Esophagus squamous epithelium (tissue), 5 donors: ENCODE data around the gene PDF. TPM values are rescaled to one million over a fixed set of nuclear protein-coding genes. Genes with fewer than 3 reads are reported as not detected.

Experiments
- DNase-seq: peaks from one replicate; lab custom pipeline; 2025; lab: John Stamatoyannopoulos, UW
- H3K27ac ChIP-seq, 4 donors: fragments of 200-600 bp; sonication (generic); one replicate each; pipeline ENCODE4 v1.5.1; 2016 to 2019; ENCODE audit warnings: mild to moderate bottlenecking in 1 of 4
- H3K27me3 ChIP-seq, 4 donors: fragments of 200-600 bp; sonication (generic); 1 replicate in 3 of 4; 2 replicates in 1 of 4; pipeline versions ENCODE4 v1.5.1 to v1.6.0; 2017 to 2021; ENCODE audit warnings: antibody characterized with exemption in 1 of 4
- H3K36me3 ChIP-seq, 3 donors: fragments of 200-600 bp; sonication (generic); one replicate each; pipeline ENCODE4 v1.5.1; 2016 to 2019
- H3K4me1 ChIP-seq, 3 donors: fragments of 200-600 bp; sonication (generic); one replicate each; pipeline ENCODE4 v1.5.1; 2017 to 2019
- H3K4me3 ChIP-seq, 4 donors: fragments of 200-600 bp; sonication (generic); 1 replicate in 3 of 4; 2 replicates in 1 of 4; pipeline ENCODE4 v1.5.1; 2016 to 2019; ENCODE audit warnings: mild to moderate bottlenecking in 2 of 4, moderate library complexity in 1 of 4
- H3K9me3 ChIP-seq, 3 donors: fragments of 200-600 bp; sonication (generic); one replicate each; pipeline ENCODE4 v1.5.1; 2016 to 2019
- CTCF ChIP-seq, 6 experiments: fragments of 450-650 bp in 4 of 6; fragments of 200-600 bp in 2 of 6; sonication (generic) in 2 of 6; IDR thresholded peaks; one replicate each; pipeline ENCODE4 v1.5.1; 2016 to 2019; ENCODE audit warnings: antibody characterized with exemption in 6 of 6, mild to moderate bottlenecking in 4 of 6, moderate library complexity in 4 of 6
- POLR2A ChIP-seq, 4 donors: fragments of 450-650 bp; IDR thresholded peaks; one replicate each; pipeline ENCODE4 v1.6.1; 2017; ENCODE audit warnings: antibody characterized with exemption in 4 of 4, mild to moderate bottlenecking in 4 of 4, moderate library complexity in 3 of 4
- WGBS, 2 donors: methylation state at CpG; one replicate each; pipeline ENCODE4 v1.1.5; 2018; 5-methylcytosine and 5-hydroxymethylcytosine counted together
- intact Hi-C: fragments of 100-400 bp; cut with DNase I; formaldehyde crosslinking; loops from one replicate; pipeline ENCODE4 v1.15.0; 2022
- total RNA-seq, 4 donors: library from RNA; depleted of rRNA; stranded (reverse); fragments of >200 nt; gene quantifications; one replicate each; pipeline ENCODE4 v1.1.0, GENCODE V29; 2016
- donor health status: DM: yes; HTN: yes; CAD: no.

Gene PDF
- total RNA-seq = 10 to 100 TPM; 14.3 to 21.8 (median 21.4) TPM

- peak in 1 of 6 experiments; percentile 44 for TF ChIP-seq CTCF (IDR thresholded peaks at IDR 0.05)
- TF ChIP-seq POLR2A (IDR thresholded peaks at IDR 0.05) = peak in 2 of 4 donors; percentile 78 to 81
- peaks cover 0 to 69% (median 29%) of the 10 kb centered on the region in 3 donors for H3K36me3 ChIP-seq
- no peaks in the 10 kb centered on the region for H3K27me3 ChIP-seq
- H3K27ac ChIP-seq = peak within 1 kb of the TSS; percentile 92 to 98 (median 96)
- WGBS, 2 donors = 0 to 2% methylated on average over 4 to 7 of the region's 93 CpGs
- H3K4me1 ChIP-seq = peaks cover 21 to 61% (median 38%) of the 10 kb centered on the region in 3 donors
- peak within 1 kb of the TSS; percentile 68 to 98 (median 92) for H3K4me3 ChIP-seq
- H3K9me3 ChIP-seq = no peaks in the 10 kb centered on the region
- DNase-seq = peak; percentile 43
- intact Hi-C loops = no loop called here
Measured at GRCh38 chr16:69330286-69331109, at the start of gene PDF. Gene PDF, minus strand, starts transcription at chr16:69330588. Its CDS starts 18 bp downstream, at chr16:69330570.

- peaks cover 0 to 71% (median 10%) of the 10 kb centered on the region in 3 donors for H3K36me3 ChIP-seq
- no peak overlapping the region for H3K27ac ChIP-seq
- H3K27me3 ChIP-seq = no peaks in the 10 kb centered on the region
- 52 to 72% methylated on average over 1 of the region's 1 CpG for WGBS, 2 donors
- TF ChIP-seq CTCF (IDR thresholded peaks at IDR 0.05) (no peak), POLR2A (IDR thresholded peaks at IDR 0.05) (no peak)
- no peak for DNase-seq
- intact Hi-C loops = no loop called here
- no peaks in the 10 kb centered on the region for H3K9me3 ChIP-seq
- H3K4me1 ChIP-seq = peaks cover 0 to 16% (median 0%) of the 10 kb centered on the region in 3 donors
- H3K4me3 ChIP-seq = no peak overlapping the region
Measured at GRCh38 chr16:69378760-69379159, 48.4 kb upstream of the PDF start.

- Histone ChIP-seq H3K36me3 (peaks cover 0 to 70% (median 10%) of the 10 kb centered on the region in 3 donors), H3K27ac (no peak overlapping the region), H3K9me3 (no peaks in the 10 kb centered on the region), H3K4me1 (peaks cover 0 to 9% (median 0%) of the 10 kb centered on the region in 3 donors), H3K27me3 (no peaks in the 10 kb centered on the region), H3K4me3 (no peak overlapping the region)
- no peak for DNase-seq
- whole genome bisulfite sequencing, 2 donors = 91 to 100% methylated on average over 1 of the region's 1 CpG
- no peak for TF ChIP-seq POLR2A (IDR thresholded peaks at IDR 0.05)
- TF ChIP-seq CTCF (IDR thresholded peaks at IDR 0.05) = no peak
- intact Hi-C loops = no loop called here
Measured at GRCh38 chr16:69378036-69378435, 47.6 kb upstream of the PDF start.

GRCh38 chr16:69376393-69377059 lies 46.1 kb upstream of the PDF start:
- intact Hi-C loops = no loop called here
- no peak overlapping the region for H3K4me3 ChIP-seq

More at GRCh38 chr16:69376393-69377059, 46.1 kb upstream of the PDF start:
- Histone ChIP-seq H3K4me1 (peaks cover 0 to under 1% (median 0%) of the 10 kb centered on the region in 3 donors), H3K36me3 (peaks cover 0 to 70% (median 10%) of the 10 kb centered on the region in 3 donors), H3K9me3 (no peaks in the 10 kb centered on the region), H3K27ac (no peak overlapping the region), H3K27me3 (no peaks in the 10 kb centered on the region)
- WGBS, 2 donors = 94 to 98% methylated on average over 10 of the region's 10 CpGs
- TF ChIP-seq CTCF (IDR thresholded peaks at IDR 0.05) (no peak), POLR2A (IDR thresholded peaks at IDR 0.05) (no peak)
- no peak for DNase-seq
